ENCODE data around the gene MEN1.

MEN1 gene

DNA sequence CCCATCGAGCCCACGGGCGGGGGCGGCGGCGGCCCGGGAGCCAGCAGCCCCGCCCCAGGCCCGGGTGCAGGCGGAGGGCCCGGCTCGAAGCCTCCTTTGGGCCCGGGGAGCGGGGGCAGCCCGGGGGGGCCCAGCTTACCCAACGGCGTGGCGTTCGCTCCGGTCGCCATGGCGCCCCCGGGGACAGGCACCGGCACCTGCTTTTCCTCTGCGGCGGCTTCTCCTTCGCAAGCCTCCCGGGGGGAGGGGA lies 32.2 kb downstream of the MEN1 start:
- no peak for DNase-seq

DNA sequence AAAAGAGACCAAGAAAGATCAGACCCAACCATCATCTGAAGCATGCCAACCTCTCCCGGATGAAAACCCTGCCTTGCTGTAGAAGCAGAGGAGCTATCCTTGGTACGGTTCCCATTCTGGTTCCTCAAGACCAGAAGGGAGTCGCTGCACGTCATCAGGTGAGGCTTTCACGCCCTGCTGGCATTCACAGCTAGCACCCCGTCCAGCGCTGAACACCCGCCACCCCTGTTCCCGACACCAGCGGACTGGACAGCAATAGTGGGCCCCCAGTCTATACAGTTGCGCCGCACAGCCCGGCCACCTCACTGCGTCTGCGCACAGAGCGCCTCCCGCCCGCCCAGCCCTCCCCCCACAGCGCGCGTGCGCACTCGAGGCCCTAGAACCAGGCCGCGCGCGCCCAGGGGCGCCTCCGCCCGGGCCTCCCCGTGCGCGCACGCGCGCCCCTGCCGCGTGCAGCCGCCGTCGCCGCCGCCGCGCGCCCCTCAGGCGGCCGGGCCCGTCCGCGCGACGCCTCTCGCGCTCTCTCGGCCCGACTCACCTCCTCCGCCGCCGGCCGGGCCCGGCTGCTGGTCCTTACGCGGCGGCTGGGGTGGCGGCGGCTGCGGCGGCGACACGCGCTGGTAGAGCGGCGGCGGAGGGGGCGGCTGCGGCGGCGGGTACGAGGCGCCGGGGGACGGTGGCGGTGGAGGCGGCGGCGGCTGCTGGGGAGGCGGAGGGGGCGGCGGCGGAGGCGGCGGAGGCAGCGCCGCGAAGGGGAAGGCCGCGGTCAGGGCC lies 32.7 kb downstream of the MEN1 start:
- peak; percentile 79 for DNase-seq

GRCh38 chr11:64776875-64777274 lies 33.5 kb downstream of the MEN1 start:
- no peak for DNase-seq

DNA sequence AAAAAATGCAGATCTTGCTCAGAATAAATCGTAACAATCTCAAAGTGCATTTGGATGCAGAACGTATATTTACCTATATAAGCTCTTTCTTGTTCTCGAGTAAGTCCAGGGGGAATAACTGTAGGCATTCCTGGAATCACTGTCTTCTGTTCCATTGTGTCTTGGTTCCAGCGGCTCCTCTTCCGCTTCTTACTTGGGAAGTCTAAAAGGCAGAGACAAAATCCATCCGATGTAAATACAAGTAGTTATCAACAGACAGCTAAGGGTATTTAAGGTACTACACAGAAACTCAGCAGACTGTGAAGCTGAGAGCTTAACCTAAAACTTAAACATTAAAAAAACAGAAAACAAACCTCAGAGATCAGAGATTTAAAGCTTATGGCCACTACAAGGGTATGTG lies 33.9 kb downstream of the MEN1 start:
- DNase-seq: no peak

DNA sequence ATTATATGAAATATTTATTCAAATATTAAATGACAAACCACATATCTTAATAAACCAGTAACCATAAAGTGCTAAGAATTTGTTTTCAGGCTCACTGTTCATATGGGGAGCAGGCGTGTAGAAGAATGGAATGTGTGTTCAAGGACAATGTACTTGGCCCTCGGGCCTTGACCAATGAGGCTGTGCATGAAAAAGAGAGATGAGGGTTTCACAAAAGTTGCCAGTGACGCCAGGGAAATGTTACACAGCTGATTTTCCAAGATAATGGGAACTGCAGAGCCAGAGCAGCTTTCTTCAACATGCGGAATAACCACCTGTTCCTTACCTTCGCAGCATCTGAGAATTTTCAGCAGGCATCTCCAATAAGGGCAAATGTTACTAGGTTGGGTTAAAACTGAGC lies 36.2 kb downstream of the MEN1 start:
- no peak for DNase-seq

GRCh38 chr11:64772303-64773018 lies 37.9 kb downstream of the MEN1 start:
- DNase-seq: no peak

DNA sequence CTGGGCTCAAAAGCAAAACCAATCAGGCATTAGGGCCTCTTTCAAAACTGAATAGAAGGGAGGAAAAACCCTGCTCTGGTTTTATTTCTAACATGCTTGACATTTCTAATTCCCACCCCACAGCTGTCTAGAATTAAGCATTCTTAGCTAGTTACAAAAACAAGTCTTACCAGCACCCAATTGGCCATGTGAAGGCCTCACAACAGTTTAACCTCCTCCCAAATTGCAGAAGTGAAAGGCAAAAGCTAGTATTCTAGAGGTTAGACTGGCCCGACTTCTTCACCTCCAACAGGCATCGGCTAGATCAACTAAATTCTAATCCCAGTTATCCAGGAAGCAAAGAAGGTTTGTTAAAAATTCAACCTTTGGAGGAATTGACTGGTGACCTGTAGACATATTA lies 38.5 kb downstream of the MEN1 start:
- DNase-seq: no peak

GRCh38 chr11:64770120-64770519 lies 40.2 kb downstream of the MEN1 start:
- no peak for DNase-seq

DNA sequence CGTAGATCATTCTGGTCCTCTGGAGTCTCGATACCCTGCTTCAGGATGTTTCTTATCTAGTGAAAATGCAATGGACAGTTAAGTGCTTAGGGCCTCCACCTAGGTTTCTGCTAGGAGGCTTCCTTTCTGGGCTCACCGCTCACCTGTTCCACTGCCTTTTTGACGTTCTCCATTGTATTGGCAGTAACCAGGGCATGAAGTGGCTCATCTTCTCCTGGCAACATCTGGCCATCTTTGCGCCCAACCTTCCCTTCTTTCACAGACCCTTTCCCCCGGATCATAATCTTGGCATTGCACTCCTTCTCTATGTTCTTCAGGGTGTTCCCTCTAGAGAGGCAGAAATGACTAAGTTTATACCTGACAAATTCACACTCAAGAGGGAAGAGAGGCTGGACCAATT lies 41.1 kb downstream of the MEN1 start:
- DNase-seq: no peak

- no peak for DNase-seq
Measured at GRCh38 chr11:64768300-64768694, 42.1 kb downstream of the MEN1 start.

GRCh38 chr11:64767344-64768299 lies 42.7 kb downstream of the MEN1 start:
- peak; percentile 83 for DNase-seq

DNA sequence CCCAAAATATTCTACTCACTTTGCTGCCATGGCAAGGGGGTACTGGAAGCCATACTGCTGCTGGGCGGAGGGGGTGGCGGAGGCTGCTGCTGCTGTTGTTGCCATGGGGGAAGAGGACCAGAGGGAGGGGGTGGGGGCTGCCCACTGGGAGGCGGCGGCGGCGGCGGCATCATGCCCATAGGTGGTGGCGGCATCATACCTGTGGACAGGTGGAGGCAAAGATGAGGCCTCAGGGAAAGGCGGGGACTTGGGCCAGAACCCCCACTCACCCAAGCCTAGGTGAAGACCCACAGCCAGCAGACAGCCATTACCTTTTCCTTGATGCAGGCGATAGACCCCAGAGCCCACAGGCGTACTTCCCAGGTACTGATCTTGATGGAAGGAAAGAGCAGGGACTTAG lies 43.5 kb downstream of the MEN1 start:
- DNase-seq: no peak

- DNase-seq: no peak
Measured at GRCh38 chr11:64765851-64766665, 44.3 kb downstream of the MEN1 start.

GRCh38 chr11:64765291-64765850 lies 45.0 kb downstream of the MEN1 start:
- no peak for DNase-seq

DNA sequence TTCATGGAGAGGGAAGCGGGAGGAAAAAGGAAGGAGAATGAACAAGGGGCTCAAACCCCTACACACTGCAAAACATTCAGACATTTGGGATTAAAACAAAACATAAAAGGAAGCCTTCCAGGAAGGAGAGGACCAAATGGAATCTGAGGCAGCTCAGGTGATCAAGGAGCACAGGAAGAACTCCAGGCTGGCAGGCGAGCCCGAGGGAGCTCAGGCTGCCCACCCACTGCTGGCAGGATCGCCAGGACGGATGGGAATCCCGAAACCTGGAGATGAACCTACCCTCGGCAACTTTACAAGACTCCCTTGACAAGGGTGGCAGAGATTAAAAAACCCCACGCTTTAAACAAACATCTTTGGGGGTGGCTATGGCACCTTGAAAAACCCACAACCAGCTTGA lies 45.6 kb downstream of the MEN1 start:
- no peak for DNase-seq

- peak; percentile 47 for DNase-seq
Measured at GRCh38 chr11:64764040-64764611, 46.2 kb downstream of the MEN1 start.

DNA sequence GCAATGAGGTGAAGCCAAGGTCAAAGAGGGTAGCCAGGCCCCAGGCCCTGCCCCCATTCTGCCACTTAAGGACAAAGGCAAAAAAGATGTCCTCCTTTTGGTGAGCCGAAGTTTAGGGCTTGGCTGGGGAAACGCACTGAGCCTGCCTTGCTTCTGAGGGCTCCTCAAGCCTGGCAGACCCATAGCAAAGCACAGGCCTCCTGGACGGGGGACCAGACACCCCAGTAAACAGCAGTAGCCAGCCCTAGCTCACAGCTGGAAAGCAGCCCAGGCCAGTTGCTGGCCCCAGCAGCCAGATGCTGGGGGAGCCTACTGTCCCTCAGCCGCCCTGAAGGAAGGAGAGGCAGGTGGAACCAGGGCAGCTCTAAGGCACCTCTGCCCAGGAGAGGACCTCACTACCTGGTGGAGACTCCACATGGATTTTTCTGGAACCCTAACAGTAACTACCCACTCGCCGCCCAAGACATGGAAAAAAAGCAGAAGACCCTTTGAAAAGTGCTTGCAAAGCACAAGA lies 46.8 kb downstream of the MEN1 start:
- no peak for DNase-seq

GRCh38 chr11:64762674-64763525 lies 47.5 kb downstream of the MEN1 start:
- DNase-seq: no peak

- DNase-seq: no peak
Measured at GRCh38 chr11:64762277-64762673, 48.1 kb downstream of the MEN1 start.

DNA sequence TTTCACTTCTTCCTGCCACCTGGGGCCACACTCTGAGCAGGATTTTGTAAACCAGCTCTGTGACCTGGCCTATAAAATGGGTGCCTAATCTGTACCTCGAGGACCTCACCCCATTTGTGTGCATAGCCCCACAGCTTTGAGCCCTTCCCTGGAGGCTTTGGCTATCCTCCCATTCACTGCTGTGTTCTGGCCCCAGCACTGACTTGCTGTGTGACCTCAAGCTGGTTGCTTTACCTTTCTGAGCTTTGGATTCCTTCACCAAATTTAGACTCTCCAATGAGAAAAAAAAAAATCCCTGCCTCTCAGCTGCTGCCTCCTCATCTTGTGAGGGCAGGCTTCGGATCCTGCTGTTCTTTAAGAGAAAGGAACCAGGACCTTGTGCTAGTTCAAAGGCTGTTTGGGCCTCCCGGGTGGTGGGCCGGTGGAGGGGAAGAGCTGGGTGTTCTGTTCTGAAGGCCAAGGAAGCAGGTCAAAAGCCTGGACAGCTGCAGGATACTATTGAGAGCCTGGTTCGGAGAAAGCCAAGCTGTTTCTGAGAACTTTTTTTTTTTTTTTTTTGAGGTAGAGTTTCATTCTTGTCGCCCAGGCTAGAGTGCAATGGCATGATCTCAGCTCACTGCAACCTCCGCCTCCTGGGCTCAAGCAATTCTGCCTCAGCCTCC lies 49.5 kb downstream of the MEN1 start:
- DNase-seq: no peak

All from activated CD4-positive, alpha-beta T cell treated with anti-CD3 and anti-CD28 coated beads, Interleukin-2, amount 50 U/mL, for 1 hour (primary cell).